Activated CD4-positive, alpha-beta T cell treated with anti-CD3 and anti-CD28 coated beads for 1 hour (primary cell): Measurements from ENCODE around the gene MIA.
"Not testable (repeated sequence)": the region's sequence is repeated elsewhere in the genome, so short reads cannot be mapped to it uniquely, and the experiment has no call there.

Experiments used
- DNase-seq: peaks from one replicate; pipeline ENCODE4 v3.0.0-alpha.2; 2020

MIA gene

GRCh38 chr19:40774916-40775631 lies at the start of gene MIA:
Gene MIA (plus strand): TSS chr19:40775521. CDS start chr19:40775543, 22 bp downstream.
- DNase-seq = no peak

- no peak for DNase-seq
These were observed 49.0 kb upstream of the MIA start for GRCh38 chr19:40726279-40726678.

DNA sequence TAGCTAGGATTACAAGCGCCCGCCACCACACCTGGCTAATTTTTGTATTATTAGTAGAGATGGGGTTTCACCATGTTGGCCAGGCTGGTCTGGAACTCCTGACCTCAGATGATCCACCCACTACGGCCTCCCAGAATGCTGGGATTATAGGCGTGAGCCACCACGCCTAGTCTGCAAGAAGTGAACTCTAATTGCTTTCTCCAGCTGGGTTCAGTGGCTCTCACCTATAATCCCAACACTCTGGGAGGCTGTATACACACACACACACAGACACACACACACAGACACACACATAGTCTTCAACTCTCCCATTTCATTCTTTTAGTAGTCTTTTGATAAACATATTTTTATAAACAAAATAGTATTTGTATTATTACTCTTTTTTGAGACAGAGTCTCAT lies 45.3 kb upstream of the MIA start:
- not testable (repeated sequence) for DNase-seq

- not testable (repeated sequence) for DNase-seq
These were observed 43.0 kb upstream of the MIA start for GRCh38 chr19:40732304-40732703.

GRCh38 chr19:40733149-40733548 lies 42.2 kb upstream of the MIA start:
- no peak for DNase-seq

DNA sequence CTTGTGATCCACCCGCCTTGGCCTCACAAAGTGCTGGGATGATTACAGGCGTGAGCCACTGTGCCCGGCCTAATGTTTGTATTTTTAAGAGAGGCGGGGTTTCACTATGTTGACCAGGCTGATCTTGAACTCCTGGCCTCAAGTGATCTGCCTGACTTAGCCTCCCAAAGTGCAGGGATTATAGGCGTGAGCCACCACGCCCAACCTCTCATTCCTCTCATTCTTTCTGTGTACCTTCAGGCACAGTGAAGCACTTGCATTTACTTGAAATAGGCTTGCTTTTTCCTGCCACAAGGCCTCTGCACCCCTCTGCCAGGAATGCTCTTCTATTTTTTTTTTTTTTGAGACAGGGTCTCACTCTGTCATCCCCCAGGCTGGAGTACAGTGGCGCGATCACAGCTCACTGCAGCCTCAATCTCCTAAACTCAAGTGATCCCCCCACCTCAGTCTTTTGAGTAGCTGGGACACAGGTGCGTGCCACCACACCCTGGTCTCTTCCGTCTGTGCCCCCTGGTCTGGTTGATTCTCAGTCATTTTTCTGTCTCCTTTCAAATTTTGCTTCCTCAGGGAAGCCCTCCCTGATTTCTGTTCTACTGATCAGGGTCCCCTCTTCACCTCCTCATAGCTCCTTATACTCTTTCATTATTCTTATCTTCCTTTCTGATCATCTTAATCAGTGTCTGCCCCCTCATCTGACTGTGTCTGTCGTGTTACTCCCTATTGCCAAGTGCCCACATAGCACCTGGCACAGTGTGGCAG lies 40.1 kb upstream of the MIA start:
- DNase-seq = no peak

DNA sequence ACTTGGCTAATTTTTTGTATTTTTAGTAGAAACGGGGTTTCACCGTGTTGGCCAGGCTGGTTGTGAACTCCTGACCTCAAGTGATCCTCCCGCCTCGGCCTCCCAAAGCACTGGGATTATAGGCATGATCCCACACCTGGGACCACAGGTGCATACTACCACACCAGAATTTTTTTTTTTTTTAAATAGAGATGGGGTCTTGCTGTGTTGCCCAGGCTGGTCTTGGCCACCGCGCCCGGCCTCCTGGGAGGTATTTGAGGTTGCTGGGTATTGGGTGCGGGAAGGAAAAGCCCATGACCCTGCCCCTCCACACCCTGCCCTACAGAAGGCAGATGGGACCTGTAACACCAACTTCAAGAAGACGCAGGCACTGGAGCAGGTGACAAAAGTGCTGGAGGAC lies 38.7 kb upstream of the MIA start:
- DNase-seq = no peak

DNA sequence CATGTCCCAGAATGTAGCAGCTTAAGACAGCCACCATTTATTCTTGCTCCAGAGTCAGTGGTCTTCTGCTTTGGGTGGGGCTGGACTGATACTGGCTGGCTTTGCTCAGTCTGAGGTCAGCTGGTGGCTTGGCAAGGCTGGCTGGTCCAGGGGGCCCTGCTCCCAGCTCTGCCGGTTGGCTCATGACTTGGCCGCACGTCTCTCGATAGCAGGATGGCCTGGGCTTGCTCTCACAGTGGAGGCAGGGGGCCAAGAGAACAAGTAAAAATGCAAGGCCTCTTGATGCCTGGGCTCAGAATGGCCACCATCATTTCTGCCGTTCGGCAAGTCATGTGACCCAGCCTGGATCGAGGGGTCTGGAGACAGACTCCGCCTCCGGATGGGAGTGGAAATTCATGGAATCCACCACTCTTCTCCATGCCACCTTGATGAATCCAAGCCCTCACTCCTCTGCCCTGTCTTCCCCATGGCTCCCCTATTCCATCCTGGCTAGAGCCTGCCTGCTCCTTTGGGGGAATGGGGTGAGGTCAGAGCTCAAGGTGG lies 38.1 kb upstream of the MIA start:
- DNase-seq = no peak

DNA sequence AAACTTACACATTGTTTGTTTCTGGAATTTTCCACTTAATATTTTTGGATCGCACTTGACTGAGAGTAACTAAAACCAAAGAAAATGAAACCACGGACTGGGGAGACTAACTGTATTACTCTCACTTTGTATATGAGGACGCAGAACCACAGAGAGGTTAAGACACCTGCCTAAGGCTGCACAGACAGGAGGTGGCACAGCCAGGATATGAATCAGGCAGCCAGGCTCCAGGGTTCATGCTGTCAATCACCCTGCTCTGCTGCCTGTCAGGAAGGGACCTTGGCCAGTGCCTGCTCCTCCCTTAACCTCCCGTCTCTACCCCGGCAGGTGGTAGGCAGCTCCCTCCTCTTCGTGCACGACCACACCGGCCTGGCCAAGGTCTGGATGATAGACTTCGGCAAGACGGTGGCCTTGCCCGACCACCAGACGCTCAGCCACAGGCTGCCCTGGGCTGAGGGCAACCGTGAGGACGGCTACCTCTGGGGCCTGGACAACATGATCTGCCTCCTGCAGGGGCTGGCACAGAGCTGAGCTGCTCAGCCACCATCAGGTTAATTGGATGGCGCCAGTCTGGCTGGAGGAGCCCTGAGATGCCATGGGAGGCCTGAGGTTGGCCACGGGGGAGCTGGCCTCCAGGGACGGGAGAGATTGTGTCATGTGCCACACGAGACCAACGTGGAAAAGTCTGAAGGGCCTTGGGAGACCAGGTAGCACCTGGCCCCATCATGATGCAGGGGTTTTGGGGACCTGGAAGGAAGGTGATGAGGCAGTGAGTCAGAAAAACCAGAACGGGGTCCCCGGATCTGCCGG lies 36.1 kb upstream of the MIA start:
- no peak for DNase-seq

DNA sequence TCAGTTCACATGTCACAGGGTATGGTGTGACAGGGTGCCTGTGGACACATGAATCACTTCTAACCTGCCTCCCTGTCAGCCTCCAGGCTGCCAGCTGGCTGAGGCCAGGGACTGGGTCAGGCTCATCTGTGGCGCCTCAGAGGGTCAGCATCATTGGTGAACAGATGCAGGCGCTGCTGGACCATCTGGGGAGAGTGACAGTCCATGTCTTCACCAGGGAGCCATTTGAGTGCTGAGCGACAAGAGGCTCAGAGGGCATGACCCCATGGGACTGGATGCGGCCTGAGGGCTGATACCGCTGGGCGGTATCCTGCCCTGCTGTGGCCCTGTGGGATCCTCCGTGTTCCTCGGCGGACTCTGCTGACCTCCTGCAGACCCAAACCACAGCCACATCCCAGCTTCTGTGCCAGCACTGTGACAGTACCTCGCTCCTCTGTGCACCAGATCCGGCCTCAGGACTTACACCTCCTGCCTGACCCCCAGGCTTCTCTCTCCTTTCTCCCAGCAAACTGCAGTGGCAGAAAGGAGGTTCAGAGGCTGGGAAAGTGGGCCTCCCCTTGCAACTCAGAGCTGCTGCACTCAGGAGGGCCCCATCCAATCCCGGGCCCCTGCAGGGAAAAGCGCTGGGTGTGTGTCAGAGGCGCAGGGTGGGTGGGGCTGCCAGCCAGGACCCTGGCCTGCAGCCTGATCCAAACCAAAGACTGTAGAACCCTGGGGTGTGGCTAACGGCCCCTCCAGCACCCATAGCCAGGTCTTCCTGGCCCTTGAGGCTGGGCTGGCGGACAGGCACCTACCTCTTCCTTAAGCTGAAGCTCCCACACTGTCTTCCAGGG lies 35.2 kb upstream of the MIA start:
- DNase-seq = no peak

GRCh38 chr19:40740747-40741146 lies 34.6 kb upstream of the MIA start:
- DNase-seq = no peak

GRCh38 chr19:40741527-40742390 lies 33.6 kb upstream of the MIA start:
- no peak for DNase-seq

GRCh38 chr19:40742477-40742876 lies 32.8 kb upstream of the MIA start:
- no peak for DNase-seq

DNA sequence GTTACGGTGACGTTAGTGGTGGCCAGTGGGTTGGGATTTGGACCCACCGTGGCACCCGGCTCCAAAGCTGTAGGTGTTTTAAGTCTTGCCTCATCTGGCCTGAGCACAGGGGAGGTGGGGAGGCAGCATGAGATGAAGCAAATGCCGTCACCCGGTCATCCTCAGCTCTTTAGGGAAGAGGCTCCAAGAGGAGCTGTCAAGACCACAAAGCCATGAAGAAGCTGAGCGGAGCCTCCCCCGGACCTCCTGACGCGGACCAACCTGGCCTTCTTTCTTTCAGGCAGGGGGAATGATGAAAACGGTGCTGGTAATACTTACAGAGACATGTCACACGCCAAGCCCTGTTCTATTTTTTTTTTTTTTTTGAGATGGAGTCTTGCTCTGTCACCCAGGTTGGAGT lies 32.4 kb upstream of the MIA start:
- no peak for DNase-seq

DNA sequence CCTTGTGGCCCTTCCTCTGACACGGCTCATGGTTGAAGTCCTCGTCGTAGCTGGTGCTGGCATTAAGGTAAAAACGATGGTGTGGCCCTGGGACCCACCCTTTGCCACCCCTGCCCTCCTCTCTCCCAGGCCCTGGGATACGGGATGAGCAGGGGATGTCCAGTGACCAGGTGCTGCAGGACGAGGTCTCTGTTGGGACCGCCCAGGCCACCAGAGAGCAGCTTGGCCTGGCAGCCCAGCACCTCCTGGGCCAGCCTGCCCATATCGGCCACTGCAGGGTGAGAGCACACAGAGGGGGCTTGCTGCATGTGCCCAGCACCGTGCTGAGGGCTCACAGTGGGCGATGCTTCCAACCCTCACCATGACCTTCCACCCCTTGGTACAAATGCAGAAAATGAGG lies 31.4 kb upstream of the MIA start:
- no peak for DNase-seq

GRCh38 chr19:40744554-40745401 lies 30.5 kb upstream of the MIA start:
- DNase-seq = no peak

DNA sequence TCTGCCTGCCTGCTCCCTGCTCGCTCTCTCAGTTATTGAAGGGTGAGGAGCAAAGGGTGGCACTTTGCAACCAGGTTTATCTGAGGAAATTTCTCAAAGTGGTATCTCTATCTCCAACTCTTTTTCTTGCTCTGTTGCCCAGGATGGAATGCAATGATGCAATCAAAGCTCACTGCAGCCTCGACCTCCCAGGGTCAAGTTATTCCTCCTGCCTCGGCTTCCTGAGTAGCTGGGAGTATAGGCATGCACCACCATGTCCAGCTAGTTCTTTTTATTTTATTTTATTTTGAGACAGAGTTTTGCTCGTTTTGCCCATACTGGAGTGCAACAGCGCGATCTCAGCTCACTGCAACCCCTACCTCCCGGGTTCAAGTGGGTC lies 29.9 kb upstream of the MIA start:
- DNase-seq = no peak

DNA sequence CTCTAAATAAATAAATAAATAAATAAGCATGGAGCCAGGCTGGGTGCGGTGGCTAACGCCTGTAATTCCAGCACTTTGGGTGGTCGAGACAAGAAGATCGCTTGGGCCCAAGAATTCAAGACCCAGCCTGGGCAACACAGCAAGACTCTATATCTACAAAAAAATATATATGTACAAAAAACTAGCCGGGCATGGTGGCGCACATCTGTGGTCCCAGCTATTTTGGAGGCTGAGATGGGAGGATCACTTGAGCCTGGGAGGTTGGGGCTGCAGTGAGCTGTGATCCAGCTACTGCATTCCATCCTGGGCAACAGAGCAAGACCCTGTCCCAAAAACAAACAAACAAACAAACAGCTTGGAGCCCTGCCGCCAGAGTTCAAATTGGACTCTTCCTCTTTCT lies 27.8 kb upstream of the MIA start:
- no peak for DNase-seq

- peak; percentile 99 for DNase-seq
These were observed 25.1 kb upstream of the MIA start, which contains the start of gene ACTMAP for GRCh38 chr19:40750058-40750873. Gene ACTMAP (minus strand): TSS chr19:40750477. CDS start chr19:40749803, 674 bp downstream.
